Measurements from ENCODE around the gene HES1. TPM values are rescaled to one million over a fixed set of nuclear protein-coding genes. Genes with fewer than 3 reads are reported as not detected.

Gene HES1
- total RNA-seq, 1 donor from 2014 or later, result 51.6 TPM

GRCh38 chr3:194139814-194140391 is 4.0 kb downstream of the HES1 start:
- Mint-ChIP-seq H3K27me3 (ENCODE audit: unreplicated experiment) (peaks cover 7% of the 10 kb centered on the region), H3K9me3 (ENCODE audit: unreplicated experiment) (no peaks in the 10 kb centered on the region), H3K36me3 (ENCODE audit: unreplicated experiment) (peaks cover 10% of the 10 kb centered on the region), H3K4me3 (ENCODE audit: unreplicated experiment) (peak overlapping the region; percentile 55), H3K27ac (ENCODE audit: unreplicated experiment) (peak overlapping the region; percentile 81), H3K4me1 (ENCODE audit: unreplicated experiment) (peaks cover 47% of the 10 kb centered on the region)
- no peak for TF ChIP-seq CTCF (IDR thresholded peaks at IDR 0.05)
- DNase-seq (ENCODE audit: extremely low spot score, unreplicated experiment), result no peak

GRCh38 chr3:194140520-194141414 is 4.8 kb downstream of the HES1 start:
- H3K27ac Mint-ChIP-seq (ENCODE audit: unreplicated experiment), result peak overlapping the region; percentile 81
- DNase-seq (ENCODE audit: extremely low spot score, unreplicated experiment), result peak; percentile 86
- peaks cover 45% of the 10 kb centered on the region for H3K4me1 Mint-ChIP-seq (ENCODE audit: unreplicated experiment)
- TF ChIP-seq CTCF (IDR thresholded peaks at IDR 0.05), result no peak
- peaks cover 10% of the 10 kb centered on the region for H3K27me3 Mint-ChIP-seq (ENCODE audit: unreplicated experiment)
- H3K9me3 Mint-ChIP-seq (ENCODE audit: unreplicated experiment), result no peaks in the 10 kb centered on the region
- peak overlapping the region; percentile 55 for H3K4me3 Mint-ChIP-seq (ENCODE audit: unreplicated experiment)
- peaks cover 10% of the 10 kb centered on the region for H3K36me3 Mint-ChIP-seq (ENCODE audit: unreplicated experiment)

GRCh38 chr3:194141415-194142155 is 5.6 kb downstream of the HES1 start:
- Mint-ChIP-seq H3K9me3 (ENCODE audit: unreplicated experiment) (no peaks in the 10 kb centered on the region), H3K27ac (ENCODE audit: unreplicated experiment) (peak overlapping the region; percentile 96), H3K4me3 (ENCODE audit: unreplicated experiment) (peak overlapping the region; percentile 46), H3K27me3 (ENCODE audit: unreplicated experiment) (peaks cover 10% of the 10 kb centered on the region), H3K36me3 (ENCODE audit: unreplicated experiment) (peaks cover 10% of the 10 kb centered on the region), H3K4me1 (ENCODE audit: unreplicated experiment) (peaks cover 43% of the 10 kb centered on the region)
- TF ChIP-seq CTCF (IDR thresholded peaks at IDR 0.05), result no peak
- DNase-seq (ENCODE audit: extremely low spot score, unreplicated experiment), result peak; percentile 97

GRCh38 chr3:194142156-194142910 is 6.4 kb downstream of the HES1 start:
- Mint-ChIP-seq H3K27me3 (ENCODE audit: unreplicated experiment) (peaks cover 16% of the 10 kb centered on the region), H3K4me3 (ENCODE audit: unreplicated experiment) (peak overlapping the region; percentile 46), H3K4me1 (ENCODE audit: unreplicated experiment) (peaks cover 43% of the 10 kb centered on the region), H3K27ac (ENCODE audit: unreplicated experiment) (peak overlapping the region; percentile 96), H3K9me3 (ENCODE audit: unreplicated experiment) (no peaks in the 10 kb centered on the region), H3K36me3 (ENCODE audit: unreplicated experiment) (peaks cover 7% of the 10 kb centered on the region)
- TF ChIP-seq CTCF (IDR thresholded peaks at IDR 0.05), result no peak
- DNase-seq (ENCODE audit: extremely low spot score, unreplicated experiment), result no peak
